HL-60 (cell line): ENCODE measurements around the gene PLEKHA5.

ENCODE experiments used
- DNase-seq, 2 experiments: peaks; one replicate each; pipeline ENCODE4 v3.0.0-alpha.2; 2010 to 2020; ENCODE audit warnings: low read depth in 1 of 2, low spot score in 1 of 2
- H3K27ac ChIP-seq: fragments of 250-450 bp; sonication (Bioruptor Pico); replicated peaks from 2 replicates; pipeline ENCODE4 v1.5.1; 2020; ENCODE audit warnings: mild to moderate bottlenecking, moderate library complexity
- H3K27me3 ChIP-seq: fragments of 250-450 bp; sonication (Bioruptor Pico); 2 replicates; pipeline ENCODE4 v1.5.1; 2021; ENCODE audit warnings: mild to moderate bottlenecking, moderate library complexity; ENCODE audit not compliant: insufficient read depth, poor library complexity, severe bottlenecking
- H3K4me3 ChIP-seq: replicated peaks from 2 replicates; pipeline ENCODE4 v1.5.1; 2011; ENCODE audit warnings: mild to moderate bottlenecking, control low read depth, low read length; ENCODE audit not compliant: insufficient read depth
- CTCF ChIP-seq: IDR thresholded peaks from one replicate; pipeline ENCODE4 v1.5.1; 2011; ENCODE audit warnings: low read length, control low read depth, inconsistent platforms; ENCODE audit not compliant: insufficient read depth
- GABPA ChIP-seq: IDR thresholded peaks from 2 replicates; pipeline ENCODE4 v1.6.1; 2012; ENCODE audit warnings: low read depth
- POLR2AphosphoS5 ChIP-seq: IDR thresholded peaks from 2 replicates; pipeline ENCODE4 v1.6.1; 2012; ENCODE audit warnings: low read depth
- REST ChIP-seq: IDR thresholded peaks from 2 replicates; pipeline ENCODE4 v1.6.1; 2012; ENCODE audit warnings: low read depth; ENCODE audit not compliant: insufficient replicate concordance
- SPI1 ChIP-seq: IDR thresholded peaks from 2 replicates; pipeline ENCODE4 v1.6.1; 2012; ENCODE audit warnings: low read depth, mild to moderate bottlenecking, borderline replicate concordance

The PLEKHA5 gene

GRCh38 chr12:19140381-19141236, 11.1 kb downstream of the PLEKHA5 start:
- TF ChIP-seq GABPA (no peak), SPI1 (no peak), CTCF (no peak), POLR2AphosphoS5 (no peak), REST (no peak)
- H3K27me3 ChIP-seq = no peaks in the 10 kb centered on the region
- DNase-seq = no peak
- no peak overlapping the region for H3K4me3 ChIP-seq
- no peak overlapping the region for H3K27ac ChIP-seq

- no peak for DNase-seq
- Histone ChIP-seq H3K27me3 (no peaks in the 10 kb centered on the region), H3K4me3 (no peak overlapping the region), H3K27ac (no peak overlapping the region)
- TF ChIP-seq POLR2AphosphoS5 (no peak), CTCF (no peak), REST (no peak), GABPA (no peak), SPI1 (no peak)
Observed at GRCh38 chr12:19142499-19142898, 13.0 kb downstream of the PLEKHA5 start.

- no peaks in the 10 kb centered on the region for H3K27me3 ChIP-seq
- H3K27ac ChIP-seq = no peak overlapping the region
- TF ChIP-seq GABPA (no peak), CTCF (no peak), REST (no peak), POLR2AphosphoS5 (no peak), SPI1 (no peak)
- no peak overlapping the region for H3K4me3 ChIP-seq
- DNase-seq = no peak
Observed at GRCh38 chr12:19144287-19144686, 14.8 kb downstream of the PLEKHA5 start.
